HG03097 (cell line): ENCODE measurements around the gene PEX5.
"Not testable (repeated sequence)": the region's sequence is repeated elsewhere in the genome, so short reads cannot be mapped to it uniquely, and the experiment has no call there.

Experiments used
- ATAC-seq: cut with Tn5 transposase; IDR thresholded peaks from one replicate; pipeline ENCODE4 v1.9.1; 2021; ENCODE audit not compliant: unreplicated experiment, low FRiP score

PEX5 gene

GRCh38 chr12:7158781-7159609, 30.5 kb upstream of the PEX5 start:
- no peak for ATAC-seq

- no peak for ATAC-seq
Measured at GRCh38 chr12:7160183-7160582, 29.3 kb upstream of the PEX5 start.

- ATAC-seq: no peak
Measured at GRCh38 chr12:7161327-7161726, 28.2 kb upstream of the PEX5 start.

GRCh38 chr12:7161811-7162210, 27.7 kb upstream of the PEX5 start:
- ATAC-seq: no peak

- no peak for ATAC-seq
Measured at GRCh38 chr12:7162691-7163114, 26.8 kb upstream of the PEX5 start.

- no peak for ATAC-seq
Measured at GRCh38 chr12:7169951-7170350, 19.5 kb upstream of the PEX5 start.

GRCh38 chr12:7171854-7172253, 17.6 kb upstream of the PEX5 start:
- no peak for ATAC-seq

GRCh38 chr12:7175493-7175892, 14.0 kb upstream of the PEX5 start:
- no peak for ATAC-seq

GRCh38 chr12:7176595-7176994, 12.9 kb upstream of the PEX5 start:
- no peak for ATAC-seq

GRCh38 chr12:7178481-7178880, 11.0 kb upstream of the PEX5 start:
- ATAC-seq: no peak

- no peak for ATAC-seq
Measured at GRCh38 chr12:7180685-7181084, 8.8 kb upstream of the PEX5 start.

GRCh38 chr12:7186058-7186457, 3.4 kb upstream of the PEX5 start:
- ATAC-seq: not testable (repeated sequence)

GRCh38 chr12:7188562-7189397, 706 bp upstream of the PEX5 start:
- ATAC-seq: no peak

GRCh38 chr12:7190268-7191055, 976 bp downstream of the PEX5 start:
- no peak for ATAC-seq

GRCh38 chr12:7193674-7194073, 4.2 kb downstream of the PEX5 start:
- ATAC-seq: no peak

- ATAC-seq: no peak
Measured at GRCh38 chr12:7197841-7198240, 8.4 kb downstream of the PEX5 start.

- no peak for ATAC-seq
Measured at GRCh38 chr12:7203109-7203508, 13.6 kb downstream of the PEX5 start.

GRCh38 chr12:7205091-7205490, 15.6 kb downstream of the PEX5 start:
- no peak for ATAC-seq

- no peak for ATAC-seq
Measured at GRCh38 chr12:7206691-7207090, 17.2 kb downstream of the PEX5 start.

GRCh38 chr12:7207866-7208625, 18.6 kb downstream of the PEX5 start:
- ATAC-seq: no peak
